A673 (cell line): ENCODE data around the gene GLIPR1L1. TPM values are rescaled to one million over a fixed set of nuclear protein-coding genes. Genes with fewer than 3 reads are reported as not detected.

ENCODE experiments used
- BruUV-seq: library from RNA; stranded (reverse); fragments of 400-500 nt; replicated peaks from 2 replicates; lab custom pipeline; 2021; lab: Mats Ljungman, UMichigan
- CTCF ChIA-PET: fragments of 300-600 bp; sonication (Branson Sonifier 250); formaldehyde crosslinking; loops from one replicate; lab custom pipeline; 2022; ENCODE audit warnings: antibody characterized with exemption; lab: Charles Lee
- POLR2A ChIA-PET: fragments of 300-600 bp; sonication (Branson Sonifier 250); formaldehyde crosslinking; loops from one replicate; lab custom pipeline; 2022; ENCODE audit warnings: antibody characterized with exemption; ENCODE audit not compliant: low non-redundant PET; lab: Charles Lee
- DNase-seq: peaks from one replicate; pipeline ENCODE4 v3.0.0-alpha.2; 2015; ENCODE audit warnings: low spot score
- H3K27ac ChIP-seq: fragments of 200-600 bp; sonication (generic); 2 replicates; pipeline ENCODE4 v1.5.1; 2016; ENCODE audit warnings: mixed run types, low read depth, mild to moderate bottlenecking, mixed read lengths, antibody characterized with exemption, low read length; ENCODE audit not compliant: poor library complexity, severe bottlenecking
- H3K27me3 ChIP-seq: fragments of 200-600 bp; sonication (generic); replicated peaks from 2 replicates; pipeline ENCODE4 v1.6.1; 2017; ENCODE audit warnings: mixed run types, low read depth, mild to moderate bottlenecking, mixed read lengths, antibody characterized with exemption, low read length; ENCODE audit not compliant: insufficient read depth, poor library complexity
- H3K36me3 ChIP-seq: fragments of 200-600 bp; sonication (generic); 2 replicates; pipeline ENCODE4 v1.6.1; 2016; ENCODE audit warnings: mixed run types, mild to moderate bottlenecking, mixed read lengths, antibody characterized with exemption, low read length; ENCODE audit not compliant: insufficient read depth, poor library complexity, severe bottlenecking
- H3K4me1 ChIP-seq: fragments of 200-600 bp; sonication (generic); 2 replicates; pipeline ENCODE4 v1.6.1; 2017; ENCODE audit warnings: mixed run types, mild to moderate bottlenecking, mixed read lengths, antibody characterized with exemption, low read length; ENCODE audit not compliant: insufficient read depth, poor library complexity, severe bottlenecking
- H3K4me3 ChIP-seq: fragments of 200-600 bp; sonication (generic); 2 replicates; pipeline ENCODE4 v1.5.1; 2016; ENCODE audit warnings: low read depth, mixed run types, mild to moderate bottlenecking, mixed read lengths, low read length; ENCODE audit not compliant: poor library complexity, severe bottlenecking
- H3K9me3 ChIP-seq: fragments of 200-600 bp; sonication (generic); 2 replicates; pipeline ENCODE4 v1.6.1; 2016; ENCODE audit warnings: mixed run types, low read depth, mild to moderate bottlenecking, mixed read lengths, antibody characterized with exemption, low read length; ENCODE audit not compliant: poor library complexity, severe bottlenecking
- EZH2 ChIP-seq: fragments of 200-600 bp; sonication (generic); IDR thresholded peaks from 2 replicates; pipeline ENCODE4 v1.6.1; 2017; ENCODE audit warnings: borderline replicate concordance, low read depth, mild to moderate bottlenecking, mixed read lengths, antibody characterized with exemption, low read length; ENCODE audit not compliant: poor library complexity, severe bottlenecking
- intact Hi-C: fragments of 100-400 bp; cut with micrococcal nuclease; formaldehyde crosslinking; loops from one replicate; pipeline ENCODE4 v1.10.0; 2022; ENCODE audit not compliant: unreplicated experiment
- total RNA-seq: library from RNA; stranded (reverse); gene quantifications from 2 replicates; pipeline ENCODE4 v1.2.3, GENCODE V29; 2021
- TF ChIP-seq, protein P1 (sequence below): fragments of 300-800, 200-600 bp; sonication (generic); conservative IDR thresholded peaks from 2 replicates; pipeline ENCODE4 v1.5.1; 2017; ENCODE audit warnings: low read depth, mild to moderate bottlenecking, antibody characterized with exemption, low read length, moderate library complexity, mixed read lengths

Gene GLIPR1L1
- total RNA-seq, 1 experiment from 2014 or later, result not detected

DNA sequence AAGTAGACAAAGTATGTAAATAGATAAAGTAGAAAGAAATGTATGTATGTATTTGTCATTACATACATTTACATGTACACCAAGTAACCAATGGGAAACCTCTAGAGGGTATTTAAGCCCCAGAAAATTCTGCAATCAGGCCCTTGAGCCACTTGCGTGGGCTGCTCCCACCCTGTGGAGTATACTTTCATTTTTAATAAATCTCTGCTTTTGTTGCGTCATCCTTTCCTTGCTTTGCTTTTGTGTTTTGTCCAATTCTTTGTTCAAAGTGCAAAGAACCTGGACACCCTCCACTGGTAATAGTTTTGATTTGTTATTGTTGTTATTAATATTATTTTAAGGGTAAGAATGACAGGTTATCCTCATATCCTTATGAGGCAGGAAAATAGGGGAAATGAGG lies 26.2 kb upstream of the GLIPR1L1 start:
- no peaks in the 10 kb centered on the region for H3K4me1 ChIP-seq

DNA sequence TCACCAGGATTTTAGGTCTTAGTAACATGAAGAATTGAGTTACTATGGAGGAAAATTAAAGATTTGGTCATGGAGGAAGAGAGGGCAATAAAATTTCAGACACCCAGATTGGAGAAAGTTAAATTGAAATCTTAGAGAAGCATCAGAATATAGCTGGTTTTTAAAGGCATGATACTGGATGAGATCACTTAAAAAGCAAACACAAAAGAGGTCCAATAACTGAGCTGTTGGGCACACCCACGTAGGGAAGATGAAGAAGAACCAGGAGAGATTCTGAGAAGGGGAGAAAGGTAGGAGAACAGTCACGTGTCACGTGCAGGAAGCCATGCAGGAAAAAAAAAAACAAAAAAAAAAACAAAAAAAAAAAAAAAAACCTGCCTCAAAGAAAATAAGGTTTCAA lies 23.1 kb upstream of the GLIPR1L1 start:
- Histone ChIP-seq H3K4me1 (no peaks in the 10 kb centered on the region), H3K9me3 (no peaks in the 10 kb centered on the region), H3K4me3 (no peak overlapping the region), H3K27me3 (no peaks in the 10 kb centered on the region), H3K36me3 (no peaks in the 10 kb centered on the region), H3K27ac (no peak overlapping the region)
- ChIA-PET POLR2A (interaction anchor here (0.8 kb wide), 1 partner anchor 293 kb away, joined by 7 read pairs; no protein-coding TSS in a partner anchor), CTCF (no interaction called here)
- no peak for DNase-seq
- intact Hi-C loops, result no loop called here
- TF ChIP-seq, protein P1, sequence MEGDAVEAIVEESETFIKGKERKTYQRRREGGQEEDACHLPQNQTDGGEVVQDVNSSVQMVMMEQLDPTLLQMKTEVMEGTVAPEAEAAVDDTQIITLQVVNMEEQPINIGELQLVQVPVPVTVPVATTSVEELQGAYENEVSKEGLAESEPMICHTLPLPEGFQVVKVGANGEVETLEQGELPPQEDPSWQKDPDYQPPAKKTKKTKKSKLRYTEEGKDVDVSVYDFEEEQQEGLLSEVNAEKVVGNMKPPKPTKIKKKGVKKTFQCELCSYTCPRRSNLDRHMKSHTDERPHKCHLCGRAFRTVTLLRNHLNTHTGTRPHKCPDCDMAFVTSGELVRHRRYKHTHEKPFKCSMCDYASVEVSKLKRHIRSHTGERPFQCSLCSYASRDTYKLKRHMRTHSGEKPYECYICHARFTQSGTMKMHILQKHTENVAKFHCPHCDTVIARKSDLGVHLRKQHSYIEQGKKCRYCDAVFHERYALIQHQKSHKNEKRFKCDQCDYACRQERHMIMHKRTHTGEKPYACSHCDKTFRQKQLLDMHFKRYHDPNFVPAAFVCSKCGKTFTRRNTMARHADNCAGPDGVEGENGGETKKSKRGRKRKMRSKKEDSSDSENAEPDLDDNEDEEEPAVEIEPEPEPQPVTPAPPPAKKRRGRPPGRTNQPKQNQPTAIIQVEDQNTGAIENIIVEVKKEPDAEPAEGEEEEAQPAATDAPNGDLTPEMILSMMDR, result no peak
- no peak for TF ChIP-seq EZH2
- no TSS peak for BruUV-seq

More for the DNA sequence above, 26.2 kb upstream of the GLIPR1L1 start:
- intact Hi-C loops, result no loop called here
- TF ChIP-seq, protein P1, result no peak
- TF ChIP-seq EZH2, result no peak
- POLR2A ChIA-PET, result no interaction called here
- no peak for DNase-seq
- no peak overlapping the region for H3K4me3 ChIP-seq
- H3K27me3 ChIP-seq, result no peaks in the 10 kb centered on the region
- CTCF ChIA-PET, result no interaction called here
- H3K36me3 ChIP-seq, result no peaks in the 10 kb centered on the region
- no peaks in the 10 kb centered on the region for H3K9me3 ChIP-seq
- no TSS peak for BruUV-seq
- H3K27ac ChIP-seq, result no peak overlapping the region

- Histone ChIP-seq H3K4me1 (no peaks in the 10 kb centered on the region), H3K9me3 (no peaks in the 10 kb centered on the region), H3K27me3 (no peaks in the 10 kb centered on the region), H3K27ac (no peak overlapping the region), H3K4me3 (no peak overlapping the region), H3K36me3 (no peaks in the 10 kb centered on the region)
- intact Hi-C loops, result no loop called here
- TF ChIP-seq, protein P1, result no peak
- TF ChIP-seq EZH2, result no peak
- POLR2A ChIA-PET, result no interaction called here
- CTCF ChIA-PET, result no interaction called here
- no TSS peak for BruUV-seq
- no peak for DNase-seq
Measured at GRCh38 chr12:75315518-75315917, 19.0 kb upstream of the GLIPR1L1 start.
